Measurements from ENCODE around the gene C2orf49. TPM values are rescaled to one million over a fixed set of nuclear protein-coding genes. Genes with fewer than 3 reads are reported as not detected.

C2orf49 gene
- total RNA-seq, 1 experiment from 2014 or later, result 17.2 TPM

DNA sequence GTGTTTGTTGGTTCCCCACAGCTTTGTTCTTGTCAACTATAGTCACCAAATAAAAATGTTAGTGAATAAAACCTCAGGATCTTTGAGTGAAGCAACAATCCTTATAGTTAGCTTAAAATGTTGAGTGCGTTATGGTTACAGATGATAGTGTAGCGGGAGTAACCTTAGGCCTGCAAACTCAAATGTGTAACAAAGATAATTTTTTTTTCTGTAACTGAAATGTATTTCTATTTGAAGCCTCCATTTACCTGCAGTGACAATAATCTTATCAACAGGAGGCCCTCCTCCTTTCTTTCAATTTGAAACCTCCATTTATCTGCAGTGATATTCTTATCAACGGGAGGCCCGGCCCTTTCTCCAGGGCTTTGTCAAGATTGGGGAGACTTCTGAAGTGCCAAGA lies 3.1 kb upstream of the C2orf49 start:
- H3K4me1 ChIP-seq (ENCODE audit: control insufficient read depth in 1 of 2, insufficient read depth in 2 of 2, low read length in 2 of 2), result peaks cover 16 to 30% of the 10 kb centered on the region in 2 experiments
- TF ChIP-seq FOSL1 (IDR thresholded peaks at IDR 0.05; ENCODE audit: low read depth), result no peak
- TF ChIP-seq SRF (IDR thresholded peaks at IDR 0.05; ENCODE audit: low read depth), result no peak
- TF ChIP-seq EGR1 (IDR thresholded peaks at IDR 0.05; ENCODE audit: low read depth), result no peak
- TF ChIP-seq, protein P1, sequence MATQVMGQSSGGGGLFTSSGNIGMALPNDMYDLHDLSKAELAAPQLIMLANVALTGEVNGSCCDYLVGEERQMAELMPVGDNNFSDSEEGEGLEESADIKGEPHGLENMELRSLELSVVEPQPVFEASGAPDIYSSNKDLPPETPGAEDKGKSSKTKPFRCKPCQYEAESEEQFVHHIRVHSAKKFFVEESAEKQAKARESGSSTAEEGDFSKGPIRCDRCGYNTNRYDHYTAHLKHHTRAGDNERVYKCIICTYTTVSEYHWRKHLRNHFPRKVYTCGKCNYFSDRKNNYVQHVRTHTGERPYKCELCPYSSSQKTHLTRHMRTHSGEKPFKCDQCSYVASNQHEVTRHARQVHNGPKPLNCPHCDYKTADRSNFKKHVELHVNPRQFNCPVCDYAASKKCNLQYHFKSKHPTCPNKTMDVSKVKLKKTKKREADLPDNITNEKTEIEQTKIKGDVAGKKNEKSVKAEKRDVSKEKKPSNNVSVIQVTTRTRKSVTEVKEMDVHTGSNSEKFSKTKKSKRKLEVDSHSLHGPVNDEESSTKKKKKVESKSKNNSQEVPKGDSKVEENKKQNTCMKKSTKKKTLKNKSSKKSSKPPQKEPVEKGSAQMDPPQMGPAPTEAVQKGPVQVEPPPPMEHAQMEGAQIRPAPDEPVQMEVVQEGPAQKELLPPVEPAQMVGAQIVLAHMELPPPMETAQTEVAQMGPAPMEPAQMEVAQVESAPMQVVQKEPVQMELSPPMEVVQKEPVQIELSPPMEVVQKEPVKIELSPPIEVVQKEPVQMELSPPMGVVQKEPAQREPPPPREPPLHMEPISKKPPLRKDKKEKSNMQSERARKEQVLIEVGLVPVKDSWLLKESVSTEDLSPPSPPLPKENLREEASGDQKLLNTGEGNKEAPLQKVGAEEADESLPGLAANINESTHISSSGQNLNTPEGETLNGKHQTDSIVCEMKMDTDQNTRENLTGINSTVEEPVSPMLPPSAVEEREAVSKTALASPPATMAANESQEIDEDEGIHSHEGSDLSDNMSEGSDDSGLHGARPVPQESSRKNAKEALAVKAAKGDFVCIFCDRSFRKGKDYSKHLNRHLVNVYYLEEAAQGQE (IDR thresholded peaks at IDR 0.05; ENCODE audit: low read depth), result no peak
- no peak for TF ChIP-seq ZNF274 (IDR thresholded peaks at IDR 0.05; ENCODE audit: low read depth, low read length)
- no peak for TF ChIP-seq YY1 (IDR thresholded peaks at IDR 0.05; ENCODE audit: extremely low read depth, insufficient replicate concordance, low read depth, low read length)
- TF ChIP-seq ELF1 (IDR thresholded peaks at IDR 0.05; ENCODE audit: borderline replicate concordance, low read depth), result no peak
- TF ChIP-seq TCF7L2 (IDR thresholded peaks at IDR 0.05; ENCODE audit: borderline replicate concordance, extremely low read depth, insufficient read depth, insufficient read length), result no peak
- no peak for TF ChIP-seq SIN3A (IDR thresholded peaks at IDR 0.05; ENCODE audit: low read depth)
- TF ChIP-seq, protein P2, sequence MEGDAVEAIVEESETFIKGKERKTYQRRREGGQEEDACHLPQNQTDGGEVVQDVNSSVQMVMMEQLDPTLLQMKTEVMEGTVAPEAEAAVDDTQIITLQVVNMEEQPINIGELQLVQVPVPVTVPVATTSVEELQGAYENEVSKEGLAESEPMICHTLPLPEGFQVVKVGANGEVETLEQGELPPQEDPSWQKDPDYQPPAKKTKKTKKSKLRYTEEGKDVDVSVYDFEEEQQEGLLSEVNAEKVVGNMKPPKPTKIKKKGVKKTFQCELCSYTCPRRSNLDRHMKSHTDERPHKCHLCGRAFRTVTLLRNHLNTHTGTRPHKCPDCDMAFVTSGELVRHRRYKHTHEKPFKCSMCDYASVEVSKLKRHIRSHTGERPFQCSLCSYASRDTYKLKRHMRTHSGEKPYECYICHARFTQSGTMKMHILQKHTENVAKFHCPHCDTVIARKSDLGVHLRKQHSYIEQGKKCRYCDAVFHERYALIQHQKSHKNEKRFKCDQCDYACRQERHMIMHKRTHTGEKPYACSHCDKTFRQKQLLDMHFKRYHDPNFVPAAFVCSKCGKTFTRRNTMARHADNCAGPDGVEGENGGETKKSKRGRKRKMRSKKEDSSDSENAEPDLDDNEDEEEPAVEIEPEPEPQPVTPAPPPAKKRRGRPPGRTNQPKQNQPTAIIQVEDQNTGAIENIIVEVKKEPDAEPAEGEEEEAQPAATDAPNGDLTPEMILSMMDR (IDR thresholded peaks at IDR 0.05 in 2 of 3, conservative IDR thresholded peaks at IDR 0.05 in 1 of 3; ENCODE audit: borderline replicate concordance in 1 of 3, insufficient read depth in 1 of 3, low read depth in 2 of 3, low read length in 2 of 3), result no peak
- TF ChIP-seq JUND (IDR thresholded peaks at IDR 0.05), result no peak
- no peak for TF ChIP-seq SP1 (IDR thresholded peaks at IDR 0.05; ENCODE audit: low read depth)
- no peak for TF ChIP-seq CEBPB (IDR thresholded peaks at IDR 0.05; ENCODE audit: low read depth)
- ChIA-PET RAD21 (ENCODE audit: low non-redundant PET in 1 of 2, low total read pairs in 2 of 2, uncharacterized antibody in 2 of 2, unreplicated experiment in 2 of 2) (no interaction called here), CTCF (no interaction called here), POLR2A (no interaction called here)
- no peak for ATAC-seq
- H3K9me3 ChIP-seq (ENCODE audit: control insufficient read depth in 1 of 2, insufficient read depth in 1 of 2, low read depth in 1 of 2, low read length in 2 of 2), result no peaks in the 10 kb centered on the region
- no peaks in the 10 kb centered on the region for H3K9me2 ChIP-seq (ENCODE audit: insufficient read depth)
- H4K20me1 ChIP-seq (ENCODE audit: insufficient read depth), result no peaks in the 10 kb centered on the region
- no peak overlapping the region for H3K27ac ChIP-seq (ENCODE audit: low read depth, low read length)
- no peak overlapping the region for H3K9ac ChIP-seq (ENCODE audit: low read length)
- no peak overlapping the region for H2AFZ ChIP-seq (ENCODE audit: low read depth, low read length, poor library complexity, severe bottlenecking)
- H3K4me3 ChIP-seq (replicated peaks in 1 of 2; ENCODE audit: low read depth in 1 of 2, low read length in 2 of 2), result no peak overlapping the region
- H3K36me3 ChIP-seq (ENCODE audit: control insufficient read depth in 1 of 2, insufficient read depth in 2 of 2, low read length in 2 of 2), result 0 out of 4 replicates have a peak, but pooled peaks cover 0 to 4% of the 10 kb centered on the region in 2 experiments
- no peak overlapping the region for H3K4me2 ChIP-seq (ENCODE audit: low read length)
- no TSS peak for BruUV-seq (replicated peaks)
- H3K27me3 ChIP-seq (ENCODE audit: insufficient read depth, low read length), result no peaks in the 10 kb centered on the region
- H3K79me2 ChIP-seq (ENCODE audit: insufficient read depth, low read length), result peaks cover 39% of the 10 kb centered on the region
- no peak for DNase-seq (ENCODE audit: low read depth, low spot score)
- intact Hi-C loops (cut with micrococcal nuclease), result no loop called here
